ENCODE measurements around the gene TYSND1.

The TYSND1 gene

GRCh38 chr10:70144372-70145110 is 2.0 kb downstream of the TYSND1 start:
- Histone ChIP-seq H3K36me3 (ENCODE audit: control insufficient read depth, insufficient read depth, low read length, severe bottlenecking) (peaks cover 23% of the 10 kb centered on the region), H3K9me3 (ENCODE audit: control insufficient read depth, low read length) (no peaks in the 10 kb centered on the region), H3K9ac (ENCODE audit: low read length) (peak overlapping the region; percentile 93), H3K4me3 (ENCODE audit: low read length) (peak overlapping the region; percentile 84), H3K27me3 (replicated peaks; ENCODE audit: control insufficient read depth, insufficient read depth, low read length) (no peaks in the 10 kb centered on the region), H3K4me1 (ENCODE audit: control insufficient read depth, insufficient read depth, low read length) (peaks cover 31% of the 10 kb centered on the region)
- no peak for DNase-seq (ENCODE audit: low read depth)

GRCh38 chr10:70142555-70142954 is 3.9 kb downstream of the TYSND1 start:
- DNase-seq (ENCODE audit: low read depth): no peak
- H3K27me3 ChIP-seq (replicated peaks; ENCODE audit: control insufficient read depth, insufficient read depth, low read length): no peaks in the 10 kb centered on the region
- H3K9ac ChIP-seq (ENCODE audit: low read length): no peak overlapping the region

GRCh38 chr10:70140297-70140696 is 6.2 kb downstream of the TYSND1 start:
- Histone ChIP-seq H3K36me3 (ENCODE audit: control insufficient read depth, insufficient read depth, low read length, severe bottlenecking) (peaks cover 21% of the 10 kb centered on the region), H3K9me3 (ENCODE audit: control insufficient read depth, low read length) (no peaks in the 10 kb centered on the region), H3K4me1 (ENCODE audit: control insufficient read depth, insufficient read depth, low read length) (peaks cover 13% of the 10 kb centered on the region), H3K9ac (ENCODE audit: low read length) (no peak overlapping the region), H3K4me3 (ENCODE audit: low read length) (no peak overlapping the region), H3K27me3 (replicated peaks; ENCODE audit: control insufficient read depth, insufficient read depth, low read length) (no peaks in the 10 kb centered on the region)
- no peak for DNase-seq (ENCODE audit: low read depth)

More at GRCh38 chr10:70142555-70142954, 3.9 kb downstream of the TYSND1 start:
- Histone ChIP-seq H3K4me3 (ENCODE audit: low read length) (no peak overlapping the region), H3K36me3 (ENCODE audit: control insufficient read depth, insufficient read depth, low read length, severe bottlenecking) (peaks cover 21% of the 10 kb centered on the region), H3K4me1 (ENCODE audit: control insufficient read depth, insufficient read depth, low read length) (peaks cover 23% of the 10 kb centered on the region), H3K9me3 (ENCODE audit: control insufficient read depth, low read length) (no peaks in the 10 kb centered on the region)

GRCh38 chr10:70139997-70140250 is 6.6 kb downstream of the TYSND1 start:
- Histone ChIP-seq H3K4me3 (ENCODE audit: low read length) (no peak overlapping the region), H3K9ac (ENCODE audit: low read length) (no peak overlapping the region), H3K4me1 (ENCODE audit: control insufficient read depth, insufficient read depth, low read length) (peaks cover 10% of the 10 kb centered on the region), H3K9me3 (ENCODE audit: control insufficient read depth, low read length) (no peaks in the 10 kb centered on the region), H3K36me3 (ENCODE audit: control insufficient read depth, insufficient read depth, low read length, severe bottlenecking) (peaks cover 21% of the 10 kb centered on the region), H3K27me3 (replicated peaks; ENCODE audit: control insufficient read depth, insufficient read depth, low read length) (no peaks in the 10 kb centered on the region)
- DNase-seq (ENCODE audit: low read depth): no peak

- no peak for DNase-seq (ENCODE audit: low read depth)
- H3K27me3 ChIP-seq (replicated peaks; ENCODE audit: control insufficient read depth, insufficient read depth, low read length): no peaks in the 10 kb centered on the region
- no peak overlapping the region for H3K9ac ChIP-seq (ENCODE audit: low read length)
- H3K9me3 ChIP-seq (ENCODE audit: control insufficient read depth, low read length): no peaks in the 10 kb centered on the region
- no peak overlapping the region for H3K4me3 ChIP-seq (ENCODE audit: low read length)
- peaks cover 21% of the 10 kb centered on the region for H3K36me3 ChIP-seq (ENCODE audit: control insufficient read depth, insufficient read depth, low read length, severe bottlenecking)
- H3K4me1 ChIP-seq (ENCODE audit: control insufficient read depth, insufficient read depth, low read length): peaks cover 4% of the 10 kb centered on the region
Observed at GRCh38 chr10:70139151-70139996, 7.1 kb downstream of the TYSND1 start.

- H3K9ac ChIP-seq (ENCODE audit: low read length): no peak overlapping the region
- peaks cover 2% of the 10 kb centered on the region for H3K4me1 ChIP-seq (ENCODE audit: control insufficient read depth, insufficient read depth, low read length)
- H3K4me3 ChIP-seq (ENCODE audit: low read length): no peak overlapping the region
- H3K27me3 ChIP-seq (replicated peaks; ENCODE audit: control insufficient read depth, insufficient read depth, low read length): no peaks in the 10 kb centered on the region
- no peaks in the 10 kb centered on the region for H3K9me3 ChIP-seq (ENCODE audit: control insufficient read depth, low read length)
- DNase-seq (ENCODE audit: low read depth): no peak
- H3K36me3 ChIP-seq (ENCODE audit: control insufficient read depth, insufficient read depth, low read length, severe bottlenecking): peaks cover 21% of the 10 kb centered on the region
Observed at GRCh38 chr10:70137927-70138883, 8.3 kb downstream of the TYSND1 start.

- no peak for DNase-seq (ENCODE audit: low read depth)
- H3K27me3 ChIP-seq (replicated peaks; ENCODE audit: control insufficient read depth, insufficient read depth, low read length): no peaks in the 10 kb centered on the region
- H3K9ac ChIP-seq (ENCODE audit: low read length): no peak overlapping the region
- no peak overlapping the region for H3K4me3 ChIP-seq (ENCODE audit: low read length)
- peaks cover 20% of the 10 kb centered on the region for H3K36me3 ChIP-seq (ENCODE audit: control insufficient read depth, insufficient read depth, low read length, severe bottlenecking)
- H3K4me1 ChIP-seq (ENCODE audit: control insufficient read depth, insufficient read depth, low read length): peaks cover 7% of the 10 kb centered on the region
- no peaks in the 10 kb centered on the region for H3K9me3 ChIP-seq (ENCODE audit: control insufficient read depth, low read length)
Observed at GRCh38 chr10:70137135-70137534, 9.4 kb downstream of the TYSND1 start.

GRCh38 chr10:70135684-70136083 is 10.8 kb downstream of the TYSND1 start:
- Histone ChIP-seq H3K4me1 (ENCODE audit: control insufficient read depth, insufficient read depth, low read length) (peaks cover 16% of the 10 kb centered on the region), H3K36me3 (ENCODE audit: control insufficient read depth, insufficient read depth, low read length, severe bottlenecking) (peaks cover 17% of the 10 kb centered on the region), H3K4me3 (ENCODE audit: low read length) (no peak overlapping the region), H3K27me3 (replicated peaks; ENCODE audit: control insufficient read depth, insufficient read depth, low read length) (no peaks in the 10 kb centered on the region), H3K9me3 (ENCODE audit: control insufficient read depth, low read length) (no peaks in the 10 kb centered on the region), H3K9ac (ENCODE audit: low read length) (no peak overlapping the region)
- DNase-seq (ENCODE audit: low read depth): no peak

GRCh38 chr10:70135046-70135445 is 11.5 kb downstream of the TYSND1 start:
- no peak overlapping the region for H3K9ac ChIP-seq (ENCODE audit: low read length)
- no peak overlapping the region for H3K4me3 ChIP-seq (ENCODE audit: low read length)
- H3K4me1 ChIP-seq (ENCODE audit: control insufficient read depth, insufficient read depth, low read length): peaks cover 22% of the 10 kb centered on the region
- no peaks in the 10 kb centered on the region for H3K9me3 ChIP-seq (ENCODE audit: control insufficient read depth, low read length)
- no peaks in the 10 kb centered on the region for H3K27me3 ChIP-seq (replicated peaks; ENCODE audit: control insufficient read depth, insufficient read depth, low read length)
- peaks cover 17% of the 10 kb centered on the region for H3K36me3 ChIP-seq (ENCODE audit: control insufficient read depth, insufficient read depth, low read length, severe bottlenecking)
- DNase-seq (ENCODE audit: low read depth): no peak

- peak within 1 kb of the TSS; percentile 86 for H3K4me3 ChIP-seq (ENCODE audit: low read length)
- H3K9ac ChIP-seq (ENCODE audit: low read length): peak within 1 kb of the TSS; percentile 95
- H3K36me3 ChIP-seq (ENCODE audit: control insufficient read depth, insufficient read depth, low read length, severe bottlenecking): peaks cover 14% of the 10 kb centered on the region
- peak; percentile 88 for DNase-seq (ENCODE audit: low read depth)
- H3K27me3 ChIP-seq (replicated peaks; ENCODE audit: control insufficient read depth, insufficient read depth, low read length): no peaks in the 10 kb centered on the region
- peaks cover 48% of the 10 kb centered on the region for H3K4me1 ChIP-seq (ENCODE audit: control insufficient read depth, insufficient read depth, low read length)
- H3K9me3 ChIP-seq (ENCODE audit: control insufficient read depth, low read length): no peaks in the 10 kb centered on the region
Observed at GRCh38 chr10:70132098-70133029, 14.1 kb downstream of the TYSND1 start, which contains the start of gene AIFM2. Gene AIFM2 (minus strand): TSS chr10:70132825. CDS start chr10:70124084, 8,741 bp downstream.
